ENCODE results near the gene ELF5. TPM values are rescaled to one million over a fixed set of nuclear protein-coding genes. Genes with fewer than 3 reads are reported as not detected.

Gene ELF5
- total RNA-seq, 1 experiment from 2014 or later = 0.61 TPM

DNA sequence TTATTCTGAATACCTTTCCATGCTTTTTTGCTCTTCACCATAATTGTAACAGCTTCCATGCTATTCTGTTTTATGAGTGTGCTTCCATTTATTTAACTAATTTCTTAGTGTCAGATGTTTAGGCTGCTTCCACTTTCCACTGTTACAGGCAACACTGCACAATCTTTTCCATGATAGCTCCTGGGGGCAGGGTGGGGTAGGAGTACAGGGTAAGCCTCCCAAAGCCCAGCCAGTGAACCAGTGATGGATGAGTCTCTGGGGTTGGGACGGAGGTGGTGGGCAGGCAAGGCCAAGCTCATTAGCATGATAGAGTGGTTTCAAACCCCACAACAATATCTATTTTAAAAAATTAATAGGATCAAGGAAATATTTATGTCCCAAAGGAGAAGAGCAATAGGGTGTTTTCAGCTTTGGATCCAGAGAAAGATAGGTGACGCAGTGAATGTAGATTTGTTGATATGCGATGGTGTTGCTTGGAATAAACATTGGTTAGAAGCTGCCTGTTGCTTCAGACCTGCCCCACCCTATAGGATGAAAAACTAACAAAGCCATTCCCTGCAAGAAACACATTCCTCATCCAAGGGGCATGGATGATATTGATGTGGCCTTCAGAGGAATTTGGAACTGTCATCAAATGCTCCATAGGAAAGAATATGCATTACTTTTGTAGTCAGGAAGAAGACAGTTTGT lies 17.1 kb upstream of the ELF5 start:
- Histone ChIP-seq H3K27me3 (ENCODE audit: insufficient read depth, low read depth) (no peaks in the 10 kb centered on the region), H3K27ac (no peak overlapping the region), H2AFZ (no peak overlapping the region), H3K79me2 (ENCODE audit: low read depth) (no peaks in the 10 kb centered on the region), H3K9me2 (ENCODE audit: insufficient read depth) (no peaks in the 10 kb centered on the region), H4K20me1 (ENCODE audit: insufficient read depth) (no peaks in the 10 kb centered on the region), H3F3A (ENCODE audit: insufficient read depth, low read depth) (no peaks in the 10 kb centered on the region), H3K36me3 (ENCODE audit: low read depth) (no peaks in the 10 kb centered on the region), H3K9me3 (ENCODE audit: insufficient read depth, low read depth) (no peaks in the 10 kb centered on the region), H3K4me3 (no peak overlapping the region), H3K4me2 (no peak overlapping the region), H3K4me1 (replicated peaks; ENCODE audit: insufficient read depth) (no peaks in the 10 kb centered on the region)
- intact Hi-C loops (cut with micrococcal nuclease; ENCODE audit: unreplicated experiment) = no loop called here
- ChIA-PET POLR2A (ENCODE audit: unreplicated experiment) (no interaction called here), CTCF (no interaction called here)
- no peak for DNase-seq
- BruUV-seq (replicated peaks) = no TSS peak
- TF ChIP-seq, protein P1, sequence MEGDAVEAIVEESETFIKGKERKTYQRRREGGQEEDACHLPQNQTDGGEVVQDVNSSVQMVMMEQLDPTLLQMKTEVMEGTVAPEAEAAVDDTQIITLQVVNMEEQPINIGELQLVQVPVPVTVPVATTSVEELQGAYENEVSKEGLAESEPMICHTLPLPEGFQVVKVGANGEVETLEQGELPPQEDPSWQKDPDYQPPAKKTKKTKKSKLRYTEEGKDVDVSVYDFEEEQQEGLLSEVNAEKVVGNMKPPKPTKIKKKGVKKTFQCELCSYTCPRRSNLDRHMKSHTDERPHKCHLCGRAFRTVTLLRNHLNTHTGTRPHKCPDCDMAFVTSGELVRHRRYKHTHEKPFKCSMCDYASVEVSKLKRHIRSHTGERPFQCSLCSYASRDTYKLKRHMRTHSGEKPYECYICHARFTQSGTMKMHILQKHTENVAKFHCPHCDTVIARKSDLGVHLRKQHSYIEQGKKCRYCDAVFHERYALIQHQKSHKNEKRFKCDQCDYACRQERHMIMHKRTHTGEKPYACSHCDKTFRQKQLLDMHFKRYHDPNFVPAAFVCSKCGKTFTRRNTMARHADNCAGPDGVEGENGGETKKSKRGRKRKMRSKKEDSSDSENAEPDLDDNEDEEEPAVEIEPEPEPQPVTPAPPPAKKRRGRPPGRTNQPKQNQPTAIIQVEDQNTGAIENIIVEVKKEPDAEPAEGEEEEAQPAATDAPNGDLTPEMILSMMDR (conservative IDR thresholded peaks at IDR 0.05) = no peak
- no peak for TF ChIP-seq EZH2 (IDR thresholded peaks at IDR 0.05; ENCODE audit: low read depth)

DNA sequence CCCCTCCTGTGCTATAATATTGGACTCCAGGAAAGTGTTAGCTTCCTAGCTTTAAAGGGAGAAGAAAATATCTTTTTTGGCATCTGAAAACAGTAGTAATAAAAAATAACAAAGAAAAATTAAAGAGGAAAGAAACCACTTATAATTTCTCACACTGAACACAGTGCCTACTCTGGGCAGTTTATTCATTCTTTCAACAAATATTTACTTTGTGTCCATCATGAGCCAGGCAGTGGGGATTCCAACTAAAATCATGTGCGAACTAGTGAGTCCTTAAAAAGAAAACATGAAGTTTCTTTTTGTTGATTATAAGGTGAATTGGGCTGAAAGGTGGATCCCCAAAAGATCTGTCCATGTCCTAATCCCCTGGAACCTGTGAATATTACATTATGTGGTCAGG lies 16.0 kb upstream of the ELF5 start:
- Histone ChIP-seq H3K36me3 (ENCODE audit: low read depth) (no peaks in the 10 kb centered on the region), H3K4me2 (no peak overlapping the region), H3K4me3 (no peak overlapping the region), H3K79me2 (ENCODE audit: low read depth) (no peaks in the 10 kb centered on the region), H3K27me3 (ENCODE audit: insufficient read depth, low read depth) (no peaks in the 10 kb centered on the region), H2AFZ (peak overlapping the region; percentile 33), H3K9me3 (ENCODE audit: insufficient read depth, low read depth) (no peaks in the 10 kb centered on the region), H3F3A (ENCODE audit: insufficient read depth, low read depth) (no peaks in the 10 kb centered on the region), H3K9me2 (ENCODE audit: insufficient read depth) (no peaks in the 10 kb centered on the region), H4K20me1 (ENCODE audit: insufficient read depth) (no peaks in the 10 kb centered on the region), H3K27ac (no peak overlapping the region), H3K4me1 (replicated peaks; ENCODE audit: insufficient read depth) (no peaks in the 10 kb centered on the region)
- ChIA-PET POLR2A (ENCODE audit: unreplicated experiment) (no interaction called here), CTCF (no interaction called here)
- TF ChIP-seq, protein P1 (conservative IDR thresholded peaks at IDR 0.05) = no peak
- TF ChIP-seq EZH2 (IDR thresholded peaks at IDR 0.05; ENCODE audit: low read depth) = no peak
- BruUV-seq (replicated peaks) = no TSS peak
- intact Hi-C loops (cut with micrococcal nuclease; ENCODE audit: unreplicated experiment) = no loop called here
- DNase-seq = no peak

DNA sequence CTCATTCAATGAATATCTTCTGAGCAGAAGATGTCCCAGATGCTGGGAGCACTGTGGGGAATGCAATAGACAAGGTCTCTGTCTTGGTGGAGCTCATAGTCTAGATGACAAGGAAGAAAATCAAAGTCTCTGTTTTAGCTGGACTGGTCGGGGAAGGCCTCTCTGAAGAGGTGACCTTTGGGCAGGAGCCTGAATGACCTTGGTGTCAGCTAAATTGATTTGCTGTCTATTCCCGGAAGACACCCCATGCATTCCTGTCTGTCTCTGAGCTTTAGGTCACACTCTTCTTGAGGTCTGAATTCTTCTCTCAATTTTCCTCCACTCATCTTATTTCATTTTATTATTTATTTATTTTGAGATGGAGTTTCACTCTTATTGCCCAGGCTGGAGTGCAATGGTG lies 14.5 kb upstream of the ELF5 start:
- ChIA-PET POLR2A (ENCODE audit: unreplicated experiment) (no interaction called here), CTCF (interaction anchor here (0.5 kb wide), 1 partner anchor 9 kb away, joined by 6 read pairs; no protein-coding TSS in a partner anchor)
- H3K4me2 ChIP-seq = no peak overlapping the region

More for the DNA sequence above, 14.5 kb upstream of the ELF5 start:
- Histone ChIP-seq H4K20me1 (ENCODE audit: insufficient read depth) (no peaks in the 10 kb centered on the region), H3K36me3 (ENCODE audit: low read depth) (no peaks in the 10 kb centered on the region), H3K27ac (no peak overlapping the region), H3F3A (ENCODE audit: insufficient read depth, low read depth) (no peaks in the 10 kb centered on the region), H3K79me2 (ENCODE audit: low read depth) (no peaks in the 10 kb centered on the region), H3K9me2 (ENCODE audit: insufficient read depth) (no peaks in the 10 kb centered on the region), H3K4me1 (replicated peaks; ENCODE audit: insufficient read depth) (no peaks in the 10 kb centered on the region), H3K27me3 (ENCODE audit: insufficient read depth, low read depth) (no peaks in the 10 kb centered on the region), H3K4me3 (no peak overlapping the region), H3K9me3 (ENCODE audit: insufficient read depth, low read depth) (no peaks in the 10 kb centered on the region), H2AFZ (no peak overlapping the region)
- intact Hi-C loops (cut with micrococcal nuclease; ENCODE audit: unreplicated experiment) = no loop called here
- no TSS peak for BruUV-seq (replicated peaks)
- DNase-seq = no peak
- TF ChIP-seq EZH2 (IDR thresholded peaks at IDR 0.05; ENCODE audit: low read depth) = no peak
- TF ChIP-seq, protein P1 (conservative IDR thresholded peaks at IDR 0.05) = no peak

All from PC-9 (cell line).